Pancreas (tissue), 10 donors: Measurements from ENCODE around the gene ZNF330. TPM values are rescaled to one million over a fixed set of nuclear protein-coding genes. Genes with fewer than 3 reads are reported as not detected.

Experiments
- ATAC-seq, 4 donors: fragments of 200-7000 bp; cut with Tn5 transposase; one replicate each; pipeline versions ENCODE4 v1.8.0 to v1.9.1; 2020; ENCODE audit warnings: mild to moderate bottlenecking in 4 of 4, moderate library complexity in 4 of 4
- DNase-seq, 6 donors: peaks; one replicate each; pipeline ENCODE4 v3.0.0-alpha.2; 2020
- FAIRE-seq: peaks from 2 replicates; lab custom pipeline; 2012; peaks lifted over from hg19 to GRCh38; lab: Jason Lieb, UNC
- H3K27ac ChIP-seq, 4 donors: fragments of 200-600 bp; sonication (generic); 1 replicate in 3 of 4; 2 replicates in 1 of 4; pipeline versions ENCODE4 v1.5.0 to v1.8.0; 2020
- H3K27me3 ChIP-seq, 4 donors: fragments of 200-600 bp; one replicate each; pipeline ENCODE4 v1.8.0; 2021
- H3K36me3 ChIP-seq, 3 donors: fragments of 200-600 bp; sonication (generic) in 1 of 3; one replicate each; pipeline versions ENCODE4 v1.5.0 to v1.8.0; 2020 to 2021
- H3K4me1 ChIP-seq, 3 donors: fragments of 200-600 bp; one replicate each; pipeline ENCODE4 v1.8.0; 2021
- H3K4me3 ChIP-seq, 4 donors: fragments of 200-600 bp; sonication (generic) in 2 of 4; one replicate each; pipeline versions ENCODE4 v1.5.0 to v1.8.0; 2020 to 2021
- H3K9me3 ChIP-seq, 4 donors: fragments of 200-600 bp; one replicate each; pipeline ENCODE4 v1.8.0; 2021
- WGBS, 2 donors: extraction: QIAGEN DNeasy Blood & Tissue Kit; methylation state at CpG; one replicate each; pipeline ENCODE4 v1.1.7; 2013; 5-methylcytosine and 5-hydroxymethylcytosine counted together
- intact Hi-C, 3 donors: fragments of 100-400 bp; cut with DNase I; formaldehyde crosslinking; loops; one replicate each; pipeline versions ENCODE4 v1.11.1 to v1.14.2; 2022
- polyA plus RNA-seq, 2 donors: library from polyadenylated mRNA; stranded (reverse); fragments of 200-250 nt; gene quantifications; one replicate each; pipeline ENCODE4 v1.2.3, GENCODE V29; 2013
- total RNA-seq, 6 donors: library from RNA; stranded (reverse); fragmentation: NEBNext Ultra II Directional in 4 of 6; extraction: Animal tissue kit (Norgen Biotek cat#: 25700) in 4 of 6; gene quantifications; one replicate each; pipeline versions ENCODE4 v1.2.1 to v1.2.4, GENCODE V29; 2021 to 2023
- TF ChIP-seq, protein P1 (sequence below), 4 donors: fragments of 200-600 bp; sonication (generic) in 3 of 4; IDR thresholded peaks; one replicate each; pipeline versions ENCODE4 v1.5.0 to v1.8.0; 2021; ENCODE audit warnings: antibody characterized with exemption in 4 of 4
- donor health status: healthy with polysubstance abuse.
- donor health status: DM: no; HTN: no; CAD: no; lungs with moderate emphysema.
- donor health status: DM: no; HTN: no; CAD: no.
- donor health status: control.
- donor health status: control.
- donor health status: Bipolar disorder and iron deficiency.
- donor health status: DM: yes; HTN: yes; CAD: no.
- donor health status: DM: no; HTN: no; CAD: no.
- donor health status: DM: no; HTN: no; CAD: no.
- donor health status: DM: yes; HTN: yes; CAD: no.

ZNF330 gene
- total and polyA plus RNA-seq, 8 donors: 11.5 to 28.2 (median 18.8) TPM

GRCh38 chr4:141196227-141196933, 24.3 kb upstream of the ZNF330 start:
- intact Hi-C loops: no loop called here
- H3K4me1 ChIP-seq: no peaks in the 10 kb centered on the region
- no peaks in the 10 kb centered on the region for H3K27me3 ChIP-seq
- FAIRE-seq (no peak), DNase-seq (no peak), ATAC-seq (peak in 1 of 4 donors; percentile 30)
- TF ChIP-seq, protein P1, sequence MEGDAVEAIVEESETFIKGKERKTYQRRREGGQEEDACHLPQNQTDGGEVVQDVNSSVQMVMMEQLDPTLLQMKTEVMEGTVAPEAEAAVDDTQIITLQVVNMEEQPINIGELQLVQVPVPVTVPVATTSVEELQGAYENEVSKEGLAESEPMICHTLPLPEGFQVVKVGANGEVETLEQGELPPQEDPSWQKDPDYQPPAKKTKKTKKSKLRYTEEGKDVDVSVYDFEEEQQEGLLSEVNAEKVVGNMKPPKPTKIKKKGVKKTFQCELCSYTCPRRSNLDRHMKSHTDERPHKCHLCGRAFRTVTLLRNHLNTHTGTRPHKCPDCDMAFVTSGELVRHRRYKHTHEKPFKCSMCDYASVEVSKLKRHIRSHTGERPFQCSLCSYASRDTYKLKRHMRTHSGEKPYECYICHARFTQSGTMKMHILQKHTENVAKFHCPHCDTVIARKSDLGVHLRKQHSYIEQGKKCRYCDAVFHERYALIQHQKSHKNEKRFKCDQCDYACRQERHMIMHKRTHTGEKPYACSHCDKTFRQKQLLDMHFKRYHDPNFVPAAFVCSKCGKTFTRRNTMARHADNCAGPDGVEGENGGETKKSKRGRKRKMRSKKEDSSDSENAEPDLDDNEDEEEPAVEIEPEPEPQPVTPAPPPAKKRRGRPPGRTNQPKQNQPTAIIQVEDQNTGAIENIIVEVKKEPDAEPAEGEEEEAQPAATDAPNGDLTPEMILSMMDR (IDR thresholded peaks at IDR 0.05): no peak
- no peaks in the 10 kb centered on the region for H3K36me3 ChIP-seq
- H3K27ac ChIP-seq: no peak overlapping the region
- H3K9me3 ChIP-seq: no peaks in the 10 kb centered on the region
- H3K4me3 ChIP-seq: no peak overlapping the region
- WGBS, 2 donors: 47 to 66% methylated on average over 1 of the region's 1 CpG

DNA sequence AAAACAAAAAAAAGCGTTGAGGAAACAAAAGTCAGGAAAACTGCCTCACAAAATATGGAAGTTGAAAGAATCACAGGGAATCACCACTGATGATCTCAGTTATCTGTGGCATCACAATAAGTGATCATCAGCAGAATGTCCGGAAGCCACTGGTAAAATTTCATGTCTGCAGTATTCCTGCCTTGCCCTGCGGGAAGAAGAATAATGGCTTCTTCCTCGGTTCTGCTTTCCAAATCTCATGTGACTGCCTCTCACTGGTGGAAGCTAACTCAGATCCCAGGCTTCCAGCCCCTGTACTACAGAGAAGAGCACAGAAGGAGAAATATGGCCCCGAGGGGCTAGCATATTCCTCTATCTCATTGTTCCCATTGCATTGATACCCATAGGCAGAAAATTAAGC, 12.7 kb upstream of the ZNF330 start:
- Histone ChIP-seq H3K9me3 (no peaks in the 10 kb centered on the region), H3K27me3 (no peaks in the 10 kb centered on the region), H3K4me1 (no peaks in the 10 kb centered on the region), H3K27ac (no peak overlapping the region), H3K4me3 (no peak overlapping the region), H3K36me3 (no peaks in the 10 kb centered on the region)
- ATAC-seq (peak in 1 of 4 donors; percentile 33), FAIRE-seq (no peak), DNase-seq (no peak)
- 76 to 88% methylated on average over 5 of the region's 5 CpGs for WGBS, 2 donors
- TF ChIP-seq, protein P1 (IDR thresholded peaks at IDR 0.05): no peak
- intact Hi-C loops: no loop called here

- Histone ChIP-seq H3K36me3 (no peaks in the 10 kb centered on the region), H3K4me3 (no peak overlapping the region), H3K27me3 (no peaks in the 10 kb centered on the region), H3K9me3 (no peaks in the 10 kb centered on the region), H3K27ac (no peak overlapping the region), H3K4me1 (no peaks in the 10 kb centered on the region)
- FAIRE-seq (no peak), ATAC-seq (no peak), DNase-seq (no peak)
- intact Hi-C loops: no loop called here
- WGBS, 2 donors: 58 to 65% methylated on average over 3 of the region's 3 CpGs
- TF ChIP-seq, protein P1 (IDR thresholded peaks at IDR 0.05): no peak
These were observed 10.5 kb upstream of the ZNF330 start for GRCh38 chr4:141210168-141210567.

- H3K27me3 ChIP-seq: no peaks in the 10 kb centered on the region
- intact Hi-C loops: no loop called here
- 84 to 95% methylated on average over 24 to 26 of the region's 26 CpGs for WGBS, 2 donors
- ATAC-seq (no peak), DNase-seq (peak in 1 of 6 donors; percentile 64), FAIRE-seq (no peak)
- no peak overlapping the region for H3K4me3 ChIP-seq
- H3K4me1 ChIP-seq: no peaks in the 10 kb centered on the region
- no peak overlapping the region for H3K27ac ChIP-seq
- TF ChIP-seq, protein P1 (IDR thresholded peaks at IDR 0.05): no peak
- H3K9me3 ChIP-seq: no peaks in the 10 kb centered on the region
- H3K36me3 ChIP-seq: no peaks in the 10 kb centered on the region
These were observed 7.1 kb upstream of the ZNF330 start for GRCh38 chr4:141213550-141213991.

DNA sequence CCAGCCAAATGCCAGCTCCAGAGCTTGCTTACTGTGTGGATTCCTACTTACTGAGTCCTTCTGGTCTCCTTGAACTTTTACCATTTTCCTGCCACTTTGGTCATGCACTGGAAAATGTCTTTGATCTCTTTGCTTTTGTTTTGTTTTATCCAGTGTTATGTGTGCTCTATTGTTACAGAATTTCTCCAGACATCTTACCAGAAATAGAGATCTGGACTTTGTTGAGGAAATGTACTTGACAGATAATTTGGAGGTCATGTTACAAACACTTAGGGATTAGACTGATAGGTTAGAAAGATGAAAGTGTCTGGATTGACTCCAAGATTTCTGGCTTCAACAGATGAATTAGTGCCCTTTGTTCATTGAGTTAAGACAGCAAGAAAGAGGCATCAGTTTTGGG, 5.7 kb upstream of the ZNF330 start:
- no peaks in the 10 kb centered on the region for H3K4me1 ChIP-seq
- DNase-seq: no peak
- H3K27ac ChIP-seq: no peak overlapping the region
- FAIRE-seq: no peak
- no peaks in the 10 kb centered on the region for H3K9me3 ChIP-seq
- TF ChIP-seq, protein P1 (IDR thresholded peaks at IDR 0.05): no peak
- no peaks in the 10 kb centered on the region for H3K27me3 ChIP-seq
- no peak for ATAC-seq
- intact Hi-C loops: no loop called here
- H3K36me3 ChIP-seq: no peaks in the 10 kb centered on the region
- no peak overlapping the region for H3K4me3 ChIP-seq
